GM12801 (cell line): ENCODE data around the gene CCL17.

Source experiments
- TF ChIP-seq, protein P1 (sequence below): IDR thresholded peaks from one replicate; pipeline ENCODE4 v1.5.1; 2011; ENCODE audit warnings: control low read depth; ENCODE audit not compliant: insufficient read length; ENCODE audit errors: extremely low read depth

CCL17 gene

DNA sequence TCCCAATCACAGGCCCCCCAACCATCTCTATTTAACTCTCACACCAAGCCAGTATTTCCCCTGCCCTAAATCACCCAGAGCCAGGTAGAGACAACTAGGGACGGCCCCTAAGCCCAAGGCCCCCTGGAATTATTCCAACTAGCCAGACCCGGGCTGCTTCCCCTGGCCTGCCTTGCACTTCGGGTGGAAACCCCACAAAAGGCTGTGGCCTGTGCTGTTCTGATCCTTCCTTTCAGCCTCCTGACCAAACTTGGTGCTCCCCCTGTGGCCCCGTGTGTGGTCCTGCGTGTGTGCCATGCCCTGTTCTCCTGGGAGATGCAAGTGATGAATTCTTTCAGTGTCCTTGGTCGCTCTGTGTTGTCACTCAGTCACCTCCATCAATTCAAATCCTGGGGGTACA, 14.9 kb downstream of the CCL17 start:
- TF ChIP-seq, protein P1, sequence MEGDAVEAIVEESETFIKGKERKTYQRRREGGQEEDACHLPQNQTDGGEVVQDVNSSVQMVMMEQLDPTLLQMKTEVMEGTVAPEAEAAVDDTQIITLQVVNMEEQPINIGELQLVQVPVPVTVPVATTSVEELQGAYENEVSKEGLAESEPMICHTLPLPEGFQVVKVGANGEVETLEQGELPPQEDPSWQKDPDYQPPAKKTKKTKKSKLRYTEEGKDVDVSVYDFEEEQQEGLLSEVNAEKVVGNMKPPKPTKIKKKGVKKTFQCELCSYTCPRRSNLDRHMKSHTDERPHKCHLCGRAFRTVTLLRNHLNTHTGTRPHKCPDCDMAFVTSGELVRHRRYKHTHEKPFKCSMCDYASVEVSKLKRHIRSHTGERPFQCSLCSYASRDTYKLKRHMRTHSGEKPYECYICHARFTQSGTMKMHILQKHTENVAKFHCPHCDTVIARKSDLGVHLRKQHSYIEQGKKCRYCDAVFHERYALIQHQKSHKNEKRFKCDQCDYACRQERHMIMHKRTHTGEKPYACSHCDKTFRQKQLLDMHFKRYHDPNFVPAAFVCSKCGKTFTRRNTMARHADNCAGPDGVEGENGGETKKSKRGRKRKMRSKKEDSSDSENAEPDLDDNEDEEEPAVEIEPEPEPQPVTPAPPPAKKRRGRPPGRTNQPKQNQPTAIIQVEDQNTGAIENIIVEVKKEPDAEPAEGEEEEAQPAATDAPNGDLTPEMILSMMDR, result no peak

DNA sequence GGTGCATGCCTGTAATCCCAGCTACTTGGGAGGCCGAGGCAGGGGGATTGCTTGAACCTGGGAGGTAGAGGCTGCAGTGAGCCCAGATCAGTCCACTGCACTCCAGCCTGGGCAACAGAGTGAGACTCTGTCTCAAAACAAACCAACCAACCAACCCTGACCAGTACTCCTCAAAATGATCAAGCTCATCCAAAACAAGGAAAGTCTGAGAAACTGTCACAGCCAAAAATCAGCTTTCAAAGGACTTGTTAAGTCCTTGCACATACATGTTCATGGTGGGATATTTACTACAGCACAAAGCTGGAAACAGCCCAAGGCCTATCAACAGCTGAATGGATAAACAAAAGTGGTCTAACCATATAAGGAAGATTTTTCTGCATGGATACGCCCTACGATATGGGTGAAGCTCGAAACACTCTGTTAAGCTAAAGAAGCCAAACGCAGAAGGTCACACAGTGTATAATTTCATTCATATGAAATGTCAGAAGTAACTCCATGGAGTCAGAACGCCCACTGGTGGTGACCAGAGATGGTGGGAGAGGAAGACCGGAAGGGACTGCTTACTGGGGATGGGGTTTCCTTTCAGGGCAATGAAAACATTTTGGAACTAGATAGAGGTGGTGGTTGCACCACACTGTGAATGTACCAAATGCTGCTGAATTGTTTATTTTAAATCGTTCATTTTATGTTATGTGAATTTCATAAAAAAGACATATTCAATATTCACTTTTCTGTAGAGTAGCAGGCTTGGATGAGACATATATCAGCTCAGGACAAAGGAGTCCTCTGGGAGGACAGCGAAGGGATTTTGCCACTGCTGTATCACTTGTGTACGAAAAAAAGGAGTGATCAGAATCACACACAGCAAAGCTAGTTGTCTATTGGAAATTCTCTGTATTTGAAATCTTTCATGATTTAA, 17.7 kb downstream of the CCL17 start:
- TF ChIP-seq, protein P1, result no peak

DNA sequence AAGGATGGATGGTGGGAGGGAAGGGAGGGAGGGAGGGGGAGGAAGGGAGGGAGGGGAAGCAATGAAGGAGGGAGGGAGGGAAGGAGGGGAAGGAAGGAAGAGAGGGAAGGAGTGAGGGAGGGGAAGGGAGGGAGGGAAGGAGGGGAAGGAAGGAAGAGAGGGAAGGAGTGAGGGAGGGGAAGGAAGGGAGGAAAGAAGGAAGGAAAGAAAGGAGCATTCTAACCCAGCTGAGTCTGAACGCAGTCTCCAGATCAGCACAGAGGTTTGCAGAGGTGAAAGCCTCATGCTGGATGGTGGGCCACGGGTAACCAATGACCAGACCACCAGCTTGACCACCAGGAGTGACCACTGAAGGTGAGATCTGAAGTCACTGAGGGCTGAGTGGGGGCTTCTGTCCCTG, 18.6 kb downstream of the CCL17 start:
- TF ChIP-seq, protein P1, result no peak

DNA sequence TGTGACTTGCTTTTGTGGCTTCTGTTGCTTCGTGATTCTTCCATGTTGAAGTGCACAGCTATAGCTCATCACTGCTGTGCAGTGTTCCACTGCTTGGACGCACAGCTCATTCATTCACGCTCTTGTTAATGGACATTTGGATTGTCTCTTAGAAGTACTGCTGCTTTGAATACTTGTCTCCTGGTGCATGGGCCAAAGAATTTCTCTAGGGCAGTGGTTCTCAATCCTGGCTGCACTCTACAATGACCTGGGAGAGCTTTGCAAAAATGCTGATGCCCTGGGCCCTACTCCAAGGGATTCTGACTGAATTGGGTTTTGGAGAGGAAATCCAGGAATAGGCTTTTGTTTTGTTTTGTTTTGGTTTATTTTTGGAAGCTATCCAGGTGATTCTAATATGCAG, 20.0 kb downstream of the CCL17 start:
- TF ChIP-seq, protein P1, result no peak

DNA sequence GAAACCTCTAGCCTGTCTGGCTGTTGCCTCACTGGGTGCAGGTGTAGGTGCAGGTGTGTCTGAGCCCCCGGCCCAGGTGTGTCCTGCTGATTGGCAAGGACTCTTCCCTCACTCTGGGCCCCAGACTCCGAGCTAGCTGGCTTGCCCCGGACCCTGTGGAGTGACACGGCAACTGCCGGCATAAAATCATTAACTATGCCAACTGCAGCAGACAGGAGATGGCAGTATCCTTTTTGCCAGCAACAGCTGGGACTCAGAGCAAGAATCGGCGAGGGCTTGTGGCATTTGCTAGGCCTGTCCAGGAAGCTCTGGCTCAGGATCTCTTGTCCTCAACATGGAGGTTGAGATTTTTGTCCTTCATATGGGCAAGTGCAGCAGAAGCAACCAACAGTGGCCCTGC, 21.8 kb downstream of the CCL17 start:
- TF ChIP-seq, protein P1, result no peak

DNA sequence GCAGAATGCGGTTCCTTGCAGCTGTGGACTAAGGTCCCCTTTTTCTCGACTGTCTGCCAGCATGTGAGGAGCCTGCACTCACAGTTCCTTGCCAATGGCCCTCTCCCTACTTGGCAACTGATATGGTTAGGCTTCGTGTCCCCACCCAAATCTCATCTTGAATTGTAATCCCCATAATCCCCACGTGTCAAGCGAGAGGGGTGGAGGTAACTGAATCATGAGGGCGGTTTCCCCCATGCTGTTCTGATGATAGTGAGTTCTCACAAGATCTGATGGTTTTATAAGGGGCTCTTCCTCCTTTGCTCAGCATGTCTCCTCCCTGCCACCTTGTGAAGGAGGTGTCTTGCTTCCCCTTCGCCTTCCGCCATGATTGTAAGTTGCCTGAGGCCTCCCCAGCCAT, 22.7 kb downstream of the CCL17 start:
- TF ChIP-seq, protein P1, result no peak

DNA sequence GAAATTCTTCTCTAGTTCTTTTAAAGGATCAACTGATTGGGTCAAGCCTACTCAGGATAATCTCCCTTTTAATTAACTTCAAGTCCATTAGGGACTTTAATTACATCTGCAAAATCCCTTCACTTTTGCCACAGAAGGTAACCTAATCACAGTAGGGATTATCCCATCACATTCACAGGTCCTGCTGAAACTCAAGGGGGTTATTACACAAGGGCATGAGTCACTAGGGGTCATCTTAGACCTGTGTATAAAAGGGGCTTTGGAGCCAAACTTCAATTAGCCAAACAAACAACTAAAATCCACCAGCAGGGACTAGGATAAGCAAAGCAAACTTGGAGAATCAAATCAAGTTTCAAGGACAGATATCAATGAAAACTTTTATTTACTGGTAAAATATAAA, 23.3 kb downstream of the CCL17 start:
- TF ChIP-seq, protein P1, result no peak
